ENCODE results near the gene SLFN5. TPM values are rescaled to one million over a fixed set of nuclear protein-coding genes. Genes with fewer than 3 reads are reported as not detected.
"Not testable (repeated sequence)": the region's sequence is repeated elsewhere in the genome, so short reads cannot be mapped to it uniquely, and the experiment has no call there.

The SLFN5 gene
- total RNA-seq, 4 donors from 2014 or later, result 6.8 to 35.5 (median 11.4) TPM

DNA sequence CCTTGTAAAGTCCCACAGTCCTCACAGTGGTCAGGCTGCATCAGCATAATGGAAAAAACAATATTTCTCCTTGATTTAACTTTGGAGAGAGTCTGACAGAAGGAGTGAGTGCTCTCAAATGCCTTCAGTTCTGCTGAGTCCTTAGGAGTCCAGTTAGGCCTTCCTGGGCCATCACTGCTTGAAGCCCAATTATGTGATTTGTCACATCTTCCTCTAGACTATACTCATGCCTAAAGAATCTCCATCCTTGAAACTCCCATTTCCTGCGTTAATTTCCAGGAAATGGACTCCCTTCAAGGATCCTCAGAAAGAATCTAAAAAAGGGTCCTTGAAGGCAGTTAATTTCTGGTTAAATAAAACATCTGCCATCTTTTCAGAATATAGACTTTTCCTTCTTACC lies 52.8 kb downstream of the SLFN5 start:
- TF ChIP-seq CTCF (IDR thresholded peaks at IDR 0.05), result no peak
- no peak for TF ChIP-seq POLR2A (IDR thresholded peaks at IDR 0.05)
- H3K9me3 ChIP-seq, result no peaks in the 10 kb centered on the region
- no peaks in the 10 kb centered on the region for H3K36me3 ChIP-seq
- DNase-seq, result no peak
- H3K27me3 ChIP-seq, result no peaks in the 10 kb centered on the region
- no peak overlapping the region for H3K4me3 ChIP-seq
- no peaks in the 10 kb centered on the region for H3K4me1 ChIP-seq
- H3K27ac ChIP-seq, result no peak overlapping the region

GRCh38 chr17:35297666-35298065 lies 54.8 kb downstream of the SLFN5 start:
- Histone ChIP-seq H3K27me3 (no peaks in the 10 kb centered on the region), H3K9me3 (no peaks in the 10 kb centered on the region), H3K27ac (no peak overlapping the region), H3K4me3 (no peak overlapping the region), H3K36me3 (no peaks in the 10 kb centered on the region), H3K4me1 (no peaks in the 10 kb centered on the region)
- no peak for TF ChIP-seq POLR2A (IDR thresholded peaks at IDR 0.05)
- no peak for TF ChIP-seq CTCF (IDR thresholded peaks at IDR 0.05)
- no peak for DNase-seq

GRCh38 chr17:35298639-35299038 lies 55.8 kb downstream of the SLFN5 start:
- Histone ChIP-seq H3K27ac (no peak overlapping the region), H3K4me3 (no peak overlapping the region), H3K4me1 (no peaks in the 10 kb centered on the region), H3K27me3 (no peaks in the 10 kb centered on the region), H3K36me3 (no peaks in the 10 kb centered on the region), H3K9me3 (peaks cover 0 to 3% (median 0%) of the 10 kb centered on the region in 4 donors)
- TF ChIP-seq POLR2A (IDR thresholded peaks at IDR 0.05) (no peak), CTCF (IDR thresholded peaks at IDR 0.05) (no peak)
- DNase-seq, result no peak

DNA sequence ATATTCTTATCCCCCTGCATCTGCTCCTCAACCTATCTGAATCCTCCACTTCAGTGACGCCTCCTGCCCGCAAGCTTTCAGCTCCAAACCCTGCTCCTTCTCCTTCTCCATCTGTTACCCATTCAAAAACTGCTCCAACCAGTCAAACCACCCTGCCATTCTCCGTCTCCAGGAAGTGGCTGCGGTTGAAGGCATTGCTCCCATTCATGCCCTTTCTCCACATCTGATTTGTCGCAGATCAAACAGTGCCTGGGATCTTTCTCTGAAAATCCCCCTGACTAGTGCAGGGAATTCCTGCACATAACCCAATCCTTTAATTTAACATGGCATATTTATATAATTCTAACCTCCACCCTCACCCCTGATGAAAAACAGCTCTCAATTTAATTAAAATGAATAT lies 56.3 kb downstream of the SLFN5 start:
- Histone ChIP-seq H3K27ac (no peak overlapping the region), H3K27me3 (no peaks in the 10 kb centered on the region)

DNA sequence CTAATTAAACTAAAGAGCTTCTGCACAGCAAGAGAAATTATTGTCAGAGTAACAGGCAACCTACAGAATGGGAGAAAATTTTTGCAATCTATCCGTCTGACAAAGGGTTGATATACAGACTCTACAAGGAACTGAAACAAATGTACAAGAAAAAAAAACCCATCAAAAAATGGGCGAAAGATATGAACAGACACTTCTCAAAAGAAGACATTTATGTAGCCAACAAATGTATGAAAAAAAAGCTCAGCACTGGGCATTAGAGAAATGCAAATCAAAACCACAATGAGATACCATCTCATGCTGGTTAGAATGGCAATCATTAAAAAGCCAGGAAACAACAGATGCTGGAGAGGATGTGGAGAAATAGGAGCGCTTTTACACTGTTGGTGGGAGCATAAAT lies 66.5 kb downstream of the SLFN5 start:
- not testable (repeated sequence) for H3K9me3 ChIP-seq, H3K36me3 ChIP-seq, DNase-seq, H3K4me3 ChIP-seq, H3K27me3 ChIP-seq, H3K27ac ChIP-seq, H3K4me1 ChIP-seq

More for the DNA sequence above, 56.3 kb downstream of the SLFN5 start:
- TF ChIP-seq CTCF (IDR thresholded peaks at IDR 0.05) (no peak), POLR2A (IDR thresholded peaks at IDR 0.05) (no peak)
- Histone ChIP-seq H3K4me3 (no peak overlapping the region), H3K36me3 (no peaks in the 10 kb centered on the region), H3K9me3 (peaks cover 0 to 3% (median 0%) of the 10 kb centered on the region in 4 donors), H3K4me1 (no peaks in the 10 kb centered on the region)
- DNase-seq, result no peak

DNA sequence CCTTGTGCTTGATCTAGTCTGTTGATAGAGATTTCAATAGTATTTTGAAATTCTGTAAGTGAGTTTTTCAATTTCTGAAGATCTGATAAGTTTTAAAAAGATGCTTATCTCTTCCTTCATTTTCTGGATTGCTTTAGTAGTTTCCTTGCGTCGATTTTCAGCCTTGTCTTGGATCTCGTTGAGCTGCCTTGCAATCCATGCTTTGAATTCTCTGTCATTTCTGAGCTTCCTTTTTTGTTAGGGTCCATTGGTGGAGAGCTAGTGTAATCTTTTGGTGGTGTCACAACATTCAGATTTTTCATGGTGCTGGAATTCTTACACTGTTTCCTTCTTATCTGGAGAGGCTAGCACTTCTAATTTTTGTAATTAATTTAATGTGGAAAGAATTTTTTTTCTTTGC lies 69.5 kb downstream of the SLFN5 start:
- Histone ChIP-seq H3K4me1 (peaks cover 0 to 9% (median 0%) of the 10 kb centered on the region in 4 donors), H3K27me3 (no peaks in the 10 kb centered on the region), H3K36me3 (no peaks in the 10 kb centered on the region), H3K27ac (peak overlapping the region in 1 of 4 donors; percentile 77), H3K9me3 (no peaks in the 10 kb centered on the region), H3K4me3 (no peak overlapping the region)
- no peak for DNase-seq
- TF ChIP-seq POLR2A (IDR thresholded peaks at IDR 0.05), result no peak
- no peak for TF ChIP-seq CTCF (IDR thresholded peaks at IDR 0.05)
